B cell (primary cell): ENCODE results near the gene ZSCAN23. TPM values are rescaled to one million over a fixed set of nuclear protein-coding genes. Genes with fewer than 3 reads are reported as not detected.
A peak's percentile ranks its signal among the peaks of the same experiment; 100 is the strongest.
"Not testable (repeated sequence)": the region's sequence is repeated elsewhere in the genome, so short reads cannot be mapped to it uniquely, and the experiment has no call there.

Experiments
- ATAC-seq: fragments of 200-7000 bp; cut with Tn5 transposase; one replicate; pipeline ENCODE4 v1.10.0; 2021; ENCODE audit warnings: low read depth, mild to moderate bottlenecking, moderate number of reproducible peaks, moderate library complexity
- CTCF ChIA-PET: fragments of 350-600 bp; sonication (Branson Sonifier 250); formaldehyde crosslinking; loops from one replicate; lab custom pipeline; 2021; ENCODE audit warnings: antibody characterized with exemption, inconsistent platforms; lab: Charles Lee
- POLR2A ChIA-PET: fragments of 350-600 bp; sonication (Branson Sonifier 250); formaldehyde crosslinking; loops from one replicate; lab custom pipeline; 2021; ENCODE audit warnings: antibody characterized with exemption; lab: Charles Lee
- DNase-seq: peaks from one replicate; pipeline ENCODE4 v3.0.0; 2013
- H2AFZ ChIP-seq: 2 replicates; pipeline ENCODE4 v1.6.1; 2012; ENCODE audit warnings: mild to moderate bottlenecking, low read depth, low read length; ENCODE audit not compliant: insufficient read depth, poor library complexity, severe bottlenecking
- H3K27ac ChIP-seq, 2 donors: 1 replicate in 1 of 2; 2 replicates in 1 of 2; pipeline ENCODE4 v1.5.1; 2012 to 2013; ENCODE audit warnings: low read length in 2 of 2, mild to moderate bottlenecking in 2 of 2, moderate library complexity in 1 of 2
- H3K27me3 ChIP-seq, 4 experiments: fragments of 200-600 bp in 1 of 4; sonication (generic) in 1 of 4; replicated peaks in 1 of 4; 1 replicate in 2 of 4; 2 replicates in 2 of 4; pipeline versions ENCODE4 v1.6.1 to v1.7.0; 2013 to 2016; ENCODE audit warnings: low read length in 3 of 4, mild to moderate bottlenecking in 2 of 4, mixed read lengths in 1 of 4, moderate library complexity in 1 of 4; ENCODE audit not compliant: insufficient read depth in 4 of 4, control insufficient read depth in 3 of 4; ENCODE audit errors: control extremely low read depth in 1 of 4
- H3K36me3 ChIP-seq, 2 experiments: replicated peaks in 1 of 2; 1 replicate in 1 of 2; 2 replicates in 1 of 2; pipeline versions ENCODE4 v1.6.1 to v1.7.1; 2013; ENCODE audit warnings: low read length in 1 of 2; ENCODE audit not compliant: insufficient read depth in 2 of 2, control insufficient read depth in 1 of 2; ENCODE audit errors: control extremely low read depth in 1 of 2, extremely low read depth in 1 of 2
- H3K4me1 ChIP-seq, 2 donors: fragments of 200-600 bp in 1 of 2; sonication (generic) in 1 of 2; 1 replicate in 1 of 2; 2 replicates in 1 of 2; pipeline versions ENCODE4 v1.5.1 to v1.6.1; 2013 to 2017; ENCODE audit warnings: low read length in 2 of 2; ENCODE audit not compliant: control insufficient read depth in 2 of 2, insufficient read depth in 2 of 2
- H3K4me2 ChIP-seq: replicated peaks from 2 replicates; pipeline ENCODE3; 2012; ENCODE audit warnings: mild to moderate bottlenecking, low read depth, low read length; ENCODE audit not compliant: poor library complexity, severe bottlenecking
- H3K4me3 ChIP-seq, 5 experiments: fragments of 200-600 bp in 1 of 5; sonication (generic) in 1 of 5; 1 replicate in 3 of 5; 2 replicates in 2 of 5; pipeline versions ENCODE4 v1.5.1 to v1.7.0; 2011 to 2016; ENCODE audit warnings: low read length in 4 of 5, mild to moderate bottlenecking in 4 of 5, low read depth in 2 of 5, control low read depth in 1 of 5, moderate library complexity in 1 of 5; ENCODE audit not compliant: insufficient read depth in 1 of 5; ENCODE audit errors: control extremely low read depth in 1 of 5, extremely low read depth in 1 of 5
- H3K79me2 ChIP-seq: fragments of 200-600 bp; sonication (generic); one replicate; pipeline ENCODE4 v1.6.0; 2016; ENCODE audit warnings: low read length; ENCODE audit not compliant: control insufficient read depth, insufficient read depth
- H3K9ac ChIP-seq: fragments of 200-600 bp; sonication (generic); 2 replicates; pipeline ENCODE4 v1.6.1; 2017; ENCODE audit warnings: mild to moderate bottlenecking, low read length, moderate library complexity
- H3K9me3 ChIP-seq, 3 donors: one replicate each; pipeline versions ENCODE4 v1.6.1 to v1.7.1; 2013; ENCODE audit warnings: low read length in 2 of 3; ENCODE audit not compliant: control insufficient read depth in 2 of 3, insufficient read depth in 1 of 3; ENCODE audit errors: control extremely low read depth in 1 of 3
- H4K20me1 ChIP-seq: 2 replicates; pipeline ENCODE4 v1.6.0; 2012; ENCODE audit warnings: mild to moderate bottlenecking, low read length; ENCODE audit not compliant: insufficient read depth, control insufficient read depth, poor library complexity, severe bottlenecking
- H3K27ac Mint-ChIP-seq: one replicate; pipeline ENCODE4 v1.8.0; 2021; ENCODE audit warnings: mixed read lengths
- H3K27me3 Mint-ChIP-seq: one replicate; pipeline ENCODE4 v1.8.0; 2021; ENCODE audit warnings: mixed read lengths
- H3K4me1 Mint-ChIP-seq: one replicate; pipeline ENCODE4 v1.8.0; 2021; ENCODE audit warnings: mixed read lengths
- H3K4me3 Mint-ChIP-seq: one replicate; pipeline ENCODE4 v1.8.0; 2021; ENCODE audit warnings: mixed read lengths
- H3K9me3 Mint-ChIP-seq: one replicate; pipeline ENCODE4 v1.8.0; 2022; ENCODE audit warnings: mixed read lengths; ENCODE audit not compliant: insufficient read depth
- EZH2 ChIP-seq: IDR thresholded peaks from 2 replicates; pipeline ENCODE4 v1.6.1; 2012; ENCODE audit warnings: borderline replicate concordance, low read depth, mild to moderate bottlenecking, moderate library complexity, low read length; ENCODE audit not compliant: insufficient read depth, poor library complexity, severe bottlenecking
- WGBS: methylation state at CpG from one replicate; pipeline ENCODE4 v1.1.5; 2013; ENCODE audit warnings: missing lambda C conversion rate; ENCODE audit not compliant: insufficient coverage; 5-methylcytosine and 5-hydroxymethylcytosine counted together
- intact Hi-C: fragments of 100-400 bp; cut with micrococcal nuclease; formaldehyde crosslinking; loops from one replicate; pipeline ENCODE4 v1.10.0; 2022
- polyA plus RNA-seq: library from polyadenylated mRNA; depleted of rRNA; stranded (reverse); fragments of >200 nt; gene quantifications from 2 replicates; pipeline ENCODE4 v1.2.3, GENCODE V29; 2012
- total RNA-seq, 2 donors: library from RNA; stranded (reverse); fragments of 120-200 nt in 1 of 2; gene quantifications; 1 replicate in 1 of 2; 2 replicates in 1 of 2; pipeline versions ENCODE4 v1.2.3 to v1.2.4, GENCODE V29; 2013 to 2022
- TF ChIP-seq, protein P1 (sequence below): fragments of 200-600 bp; IDR thresholded peaks from one replicate; pipeline ENCODE4 v1.8.0; 2022; ENCODE audit warnings: antibody characterized with exemption, mild to moderate bottlenecking

ZSCAN23 gene
- total and polyA plus RNA-seq, 2 donors (not counting 1 experiment from before 2014, with no cell fraction given), result 0.79 TPM; not detected in 1

- POLR2A ChIA-PET, result no interaction called here
- ATAC-seq, result no peak
These were observed 5.8 kb upstream of the ZSCAN23 start for GRCh38 chr6:28449056-28449455.

DNA sequence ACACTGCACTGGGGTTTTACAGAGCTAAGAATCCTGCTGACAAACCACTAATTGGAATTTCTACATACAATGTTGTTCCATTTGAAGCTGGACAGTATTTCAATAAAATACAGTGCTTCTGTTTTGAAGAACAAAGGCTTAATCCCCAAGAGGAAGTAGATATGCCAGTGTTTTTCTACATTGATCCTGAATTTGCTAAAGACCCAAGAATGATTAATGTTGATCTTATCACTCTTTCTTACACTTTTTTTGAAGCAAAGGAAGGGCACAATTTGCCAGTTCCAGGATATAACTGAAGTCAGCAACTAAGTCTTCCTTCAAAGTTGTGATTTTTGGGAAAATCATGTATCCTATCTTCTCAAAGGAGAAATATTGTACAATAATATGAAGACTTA is 4.2 kb upstream of the ZSCAN23 start:
- peaks cover 57% of the 10 kb centered on the region for H3K27me3 Mint-ChIP-seq

More at GRCh38 chr6:28449056-28449455, 5.8 kb upstream of the ZSCAN23 start:
- intact Hi-C loops, result no loop called here
- Mint-ChIP-seq H3K4me3 (no peak overlapping the region), H3K27ac (no peak overlapping the region), H3K9me3 (peaks cover 7% of the 10 kb centered on the region), H3K4me1 (peaks cover 7% of the 10 kb centered on the region), H3K27me3 (peaks cover 52% of the 10 kb centered on the region)
- TF ChIP-seq, protein P1, sequence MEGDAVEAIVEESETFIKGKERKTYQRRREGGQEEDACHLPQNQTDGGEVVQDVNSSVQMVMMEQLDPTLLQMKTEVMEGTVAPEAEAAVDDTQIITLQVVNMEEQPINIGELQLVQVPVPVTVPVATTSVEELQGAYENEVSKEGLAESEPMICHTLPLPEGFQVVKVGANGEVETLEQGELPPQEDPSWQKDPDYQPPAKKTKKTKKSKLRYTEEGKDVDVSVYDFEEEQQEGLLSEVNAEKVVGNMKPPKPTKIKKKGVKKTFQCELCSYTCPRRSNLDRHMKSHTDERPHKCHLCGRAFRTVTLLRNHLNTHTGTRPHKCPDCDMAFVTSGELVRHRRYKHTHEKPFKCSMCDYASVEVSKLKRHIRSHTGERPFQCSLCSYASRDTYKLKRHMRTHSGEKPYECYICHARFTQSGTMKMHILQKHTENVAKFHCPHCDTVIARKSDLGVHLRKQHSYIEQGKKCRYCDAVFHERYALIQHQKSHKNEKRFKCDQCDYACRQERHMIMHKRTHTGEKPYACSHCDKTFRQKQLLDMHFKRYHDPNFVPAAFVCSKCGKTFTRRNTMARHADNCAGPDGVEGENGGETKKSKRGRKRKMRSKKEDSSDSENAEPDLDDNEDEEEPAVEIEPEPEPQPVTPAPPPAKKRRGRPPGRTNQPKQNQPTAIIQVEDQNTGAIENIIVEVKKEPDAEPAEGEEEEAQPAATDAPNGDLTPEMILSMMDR, result no peak
- TF ChIP-seq EZH2, result no peak
- H3K4me2 ChIP-seq, result no peak overlapping the region
- H3K27ac ChIP-seq, result no peak overlapping the region
- H2AFZ ChIP-seq, result no peak overlapping the region
- H3K36me3 ChIP-seq, result no peaks in the 10 kb centered on the region
- CTCF ChIA-PET, result no interaction called here
- no peak overlapping the region for H3K9ac ChIP-seq
- no peaks in the 10 kb centered on the region for H4K20me1 ChIP-seq
- H3K4me3 ChIP-seq, result no peak overlapping the region
- WGBS, result no CpG with 5 or more reads among the region's 1 CpG
- no peaks in the 10 kb centered on the region for H3K79me2 ChIP-seq
- H3K9me3 ChIP-seq, result peaks cover 4 to 15% (median 4%) of the 10 kb centered on the region in 3 donors
- H3K27me3 ChIP-seq, result peaks cover 0 to 29% (median 25%) of the 10 kb centered on the region in 4 experiments
- no peak for DNase-seq
- peaks cover 6 to 9% of the 10 kb centered on the region in 2 donors for H3K4me1 ChIP-seq

More for the DNA sequence above, 4.2 kb upstream of the ZSCAN23 start:
- Histone ChIP-seq H3K4me1 (peaks cover 16 to 21% of the 10 kb centered on the region in 2 donors), H3K27me3 (peaks cover 0 to 36% (median 31%) of the 10 kb centered on the region in 4 experiments), H3K9me3 (peaks cover 4 to 26% (median 11%) of the 10 kb centered on the region in 3 donors), H2AFZ (peak overlapping the region; percentile 41)
- H3K4me2 ChIP-seq, H3K9ac ChIP-seq, H3K9me3 Mint-ChIP-seq, DNase-seq, H3K36me3 ChIP-seq, H3K4me3 ChIP-seq, CTCF ChIA-PET, ATAC-seq, H4K20me1 ChIP-seq, H3K27ac Mint-ChIP-seq, intact Hi-C loops, POLR2A ChIA-PET, H3K4me3 Mint-ChIP-seq, H3K27ac ChIP-seq, H3K79me2 ChIP-seq: not testable (repeated sequence)
- H3K4me1 Mint-ChIP-seq, result peaks cover 16% of the 10 kb centered on the region
